Brain microvascular endothelial cell (primary cell): ENCODE data around the gene ZYG11B.
"Not testable (repeated sequence)": the region's sequence is repeated elsewhere in the genome, so short reads cannot be mapped to it uniquely, and the experiment has no call there.

Experiments used
- DNase-seq: peaks from one replicate; pipeline ENCODE4 v3.0.0-alpha.2; 2020
- H3K27ac ChIP-seq: fragments of 250-450 bp; sonication (Bioruptor Pico); 2 replicates; pipeline ENCODE4 v1.5.1; 2020; ENCODE audit warnings: mild to moderate bottlenecking, moderate library complexity
- H3K27me3 ChIP-seq: fragments of 250-450 bp; sonication (Bioruptor Pico); replicated peaks from 2 replicates; pipeline ENCODE4 v1.5.1; 2020; ENCODE audit warnings: mild to moderate bottlenecking
- H3K36me3 ChIP-seq: fragments of 250-450 bp; sonication (Bioruptor Pico); replicated peaks from 2 replicates; pipeline ENCODE4 v1.5.1; 2020; ENCODE audit warnings: mild to moderate bottlenecking
- H3K4me3 ChIP-seq: 2 replicates; pipeline ENCODE4 v1.5.1; 2011; ENCODE audit warnings: low read depth, mild to moderate bottlenecking, control low read depth, low read length, moderate library complexity
- CTCF ChIP-seq: IDR thresholded peaks from 2 replicates; pipeline ENCODE4 v1.5.1; 2011; ENCODE audit warnings: low read depth, mild to moderate bottlenecking, moderate library complexity, low read length, control low read depth, inconsistent platforms; ENCODE audit errors: missing control alignments
- in situ Hi-C: cut with HindIII; loops from 2 replicates; pipeline ENCODE4 v1.10.0; 2017; ENCODE audit warnings: low sequenced_read_pairs, low pct_ligation_motif_present

The ZYG11B gene

GRCh38 chr1:52792036-52792435 lies 65.8 kb downstream of the ZYG11B start:
- H3K36me3 ChIP-seq: no peaks in the 10 kb centered on the region
- no peak overlapping the region for H3K27ac ChIP-seq
- in situ Hi-C loops: no loop called here
- no peaks in the 10 kb centered on the region for H3K27me3 ChIP-seq
- H3K4me3 ChIP-seq: no peak overlapping the region
- peak; percentile 4 for DNase-seq
- TF ChIP-seq CTCF: no peak

DNA sequence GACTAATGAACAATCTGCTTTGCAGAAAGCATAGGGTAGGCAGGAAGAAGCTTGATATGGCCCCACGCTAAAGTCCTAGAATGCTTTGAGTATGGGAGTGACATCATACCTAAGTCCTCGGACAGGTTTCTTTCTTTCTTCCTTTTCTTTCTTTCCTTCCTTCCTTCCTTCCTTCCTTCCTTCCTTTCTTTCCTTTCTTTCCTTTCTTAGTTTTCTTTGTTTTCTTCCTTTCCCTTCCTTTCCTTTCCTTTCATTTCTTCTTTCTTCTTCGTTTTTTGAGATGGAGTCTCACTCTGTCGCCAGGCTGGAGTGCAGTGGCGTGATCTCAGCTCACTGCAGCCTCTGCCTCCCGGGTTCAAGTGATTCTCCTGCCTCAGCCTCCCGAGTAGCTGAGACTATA lies 67.5 kb downstream of the ZYG11B start:
- H3K27ac ChIP-seq, DNase-seq, H3K4me3 ChIP-seq, H3K27me3 ChIP-seq, in situ Hi-C loops, H3K36me3 ChIP-seq: not testable (repeated sequence)

DNA sequence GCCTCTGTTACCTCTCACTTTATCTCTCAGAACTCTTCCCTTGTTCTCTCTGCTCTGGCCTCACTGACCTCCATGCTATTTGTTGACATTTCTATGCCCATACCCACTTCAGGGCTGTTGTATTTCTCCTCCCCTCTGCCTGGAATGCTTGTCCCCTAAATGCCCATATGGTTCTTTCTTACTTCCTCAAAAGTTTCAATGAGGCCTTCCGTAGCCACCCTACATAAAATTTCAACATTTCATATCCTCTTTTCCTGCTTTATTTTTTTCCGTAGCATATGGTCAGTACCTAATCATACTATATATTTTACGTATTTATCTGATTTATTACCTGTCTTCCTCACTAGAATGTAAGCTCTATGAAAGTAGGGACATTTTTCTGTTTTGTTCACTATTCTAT lies 69.2 kb downstream of the ZYG11B start:
- H3K36me3 ChIP-seq: no peaks in the 10 kb centered on the region
- TF ChIP-seq CTCF: no peak
- no peak for DNase-seq
- H3K27ac ChIP-seq: no peak overlapping the region
- in situ Hi-C loops: no loop called here
- no peak overlapping the region for H3K4me3 ChIP-seq
- no peaks in the 10 kb centered on the region for H3K27me3 ChIP-seq

DNA sequence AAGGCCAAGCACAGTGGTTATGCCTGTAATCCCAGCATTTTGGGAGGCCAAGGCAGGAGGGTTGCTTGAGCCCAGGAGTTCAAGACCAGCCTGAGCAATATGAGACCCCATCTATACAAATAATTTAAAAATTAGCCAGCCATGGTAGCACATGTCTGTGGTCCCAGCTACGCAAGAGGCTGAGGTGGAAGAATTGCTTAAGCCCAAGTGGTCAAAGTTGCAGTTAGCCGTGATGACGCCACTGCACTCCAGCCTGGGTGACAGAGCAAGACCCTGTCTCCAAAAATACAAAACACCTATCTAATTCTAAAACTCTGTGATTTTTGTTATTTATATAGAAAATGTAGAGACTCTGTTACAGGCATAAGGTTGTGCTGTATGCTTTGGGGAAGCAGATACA lies 72.1 kb downstream of the ZYG11B start:
- Histone ChIP-seq H3K4me3 (no peak overlapping the region), H3K27me3 (no peaks in the 10 kb centered on the region), H3K27ac (no peak overlapping the region), H3K36me3 (no peaks in the 10 kb centered on the region)
- no peak for TF ChIP-seq CTCF
- no peak for DNase-seq
- in situ Hi-C loops: no loop called here

- DNase-seq: no peak
- Histone ChIP-seq H3K27me3 (no peaks in the 10 kb centered on the region), H3K4me3 (no peak overlapping the region), H3K27ac (no peak overlapping the region), H3K36me3 (peaks cover 3% of the 10 kb centered on the region)
- no peak for TF ChIP-seq CTCF
- in situ Hi-C loops: no loop called here
These were observed 74.8 kb downstream of the ZYG11B start for GRCh38 chr1:52801011-52801410.

- H3K27ac ChIP-seq, H3K27me3 ChIP-seq, H3K4me3 ChIP-seq, DNase-seq, in situ Hi-C loops, H3K36me3 ChIP-seq: not testable (repeated sequence)
These were observed 77.8 kb downstream of the ZYG11B start for GRCh38 chr1:52804083-52804482.

DNA sequence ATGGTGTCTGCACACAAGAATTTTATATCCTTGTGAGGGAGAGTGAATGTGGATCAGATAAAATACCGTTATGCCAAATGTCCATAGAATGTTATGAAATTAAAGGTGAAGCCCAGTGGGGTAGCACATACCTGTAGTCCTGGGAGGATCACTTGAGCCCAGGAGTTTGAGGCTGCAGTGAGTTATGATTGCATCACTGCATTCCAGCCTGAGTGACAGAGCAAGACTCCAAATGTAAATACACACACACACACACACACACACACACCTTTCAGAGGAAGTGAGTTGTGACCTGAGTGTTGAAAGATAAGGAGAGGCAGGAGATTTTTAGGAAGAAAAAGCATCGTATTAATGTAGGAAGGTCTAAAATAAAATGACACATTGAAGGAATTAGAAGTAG lies 88.2 kb downstream of the ZYG11B start:
- Histone ChIP-seq H3K4me3 (no peak overlapping the region), H3K27ac (no peak overlapping the region), H3K36me3 (peaks cover 18% of the 10 kb centered on the region), H3K27me3 (no peaks in the 10 kb centered on the region)
- TF ChIP-seq CTCF: no peak
- in situ Hi-C loops: no loop called here
- DNase-seq: no peak

DNA sequence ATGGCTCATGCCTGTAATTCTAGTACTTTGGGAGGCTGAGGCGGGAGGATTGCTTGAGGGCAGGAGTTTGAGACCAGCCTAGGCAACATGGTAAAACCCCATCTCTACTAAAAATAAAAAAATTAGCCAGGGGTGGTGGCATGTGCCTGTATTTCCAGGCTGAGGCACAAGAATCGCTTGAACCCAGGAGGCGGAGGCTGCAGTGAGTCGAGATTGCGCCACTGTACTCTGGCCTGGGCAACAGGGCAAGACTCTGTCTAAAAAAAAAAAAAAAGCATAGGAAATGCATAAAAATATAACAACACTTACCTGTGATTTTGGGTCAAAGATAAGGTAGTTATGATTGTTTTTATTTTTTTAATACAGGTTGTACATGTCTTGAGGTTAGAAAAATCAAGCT lies 94.6 kb downstream of the ZYG11B start:
- H3K4me3 ChIP-seq, in situ Hi-C loops, H3K27me3 ChIP-seq, H3K27ac ChIP-seq, DNase-seq: not testable (repeated sequence)
- peaks cover 13% of the 10 kb centered on the region for H3K36me3 ChIP-seq
